Measurements from ENCODE around the gene SLC38A1.

GRCh38 chr12:46177837-46178608 lies 90.8 kb downstream of the SLC38A1 start:
- TF ChIP-seq, protein P1, sequence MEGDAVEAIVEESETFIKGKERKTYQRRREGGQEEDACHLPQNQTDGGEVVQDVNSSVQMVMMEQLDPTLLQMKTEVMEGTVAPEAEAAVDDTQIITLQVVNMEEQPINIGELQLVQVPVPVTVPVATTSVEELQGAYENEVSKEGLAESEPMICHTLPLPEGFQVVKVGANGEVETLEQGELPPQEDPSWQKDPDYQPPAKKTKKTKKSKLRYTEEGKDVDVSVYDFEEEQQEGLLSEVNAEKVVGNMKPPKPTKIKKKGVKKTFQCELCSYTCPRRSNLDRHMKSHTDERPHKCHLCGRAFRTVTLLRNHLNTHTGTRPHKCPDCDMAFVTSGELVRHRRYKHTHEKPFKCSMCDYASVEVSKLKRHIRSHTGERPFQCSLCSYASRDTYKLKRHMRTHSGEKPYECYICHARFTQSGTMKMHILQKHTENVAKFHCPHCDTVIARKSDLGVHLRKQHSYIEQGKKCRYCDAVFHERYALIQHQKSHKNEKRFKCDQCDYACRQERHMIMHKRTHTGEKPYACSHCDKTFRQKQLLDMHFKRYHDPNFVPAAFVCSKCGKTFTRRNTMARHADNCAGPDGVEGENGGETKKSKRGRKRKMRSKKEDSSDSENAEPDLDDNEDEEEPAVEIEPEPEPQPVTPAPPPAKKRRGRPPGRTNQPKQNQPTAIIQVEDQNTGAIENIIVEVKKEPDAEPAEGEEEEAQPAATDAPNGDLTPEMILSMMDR (IDR thresholded peaks at IDR 0.05), result no peak
- no peak for TF ChIP-seq POLR2A (IDR thresholded peaks at IDR 0.05)
